SU-DHL-6 (cell line): ENCODE results near the gene LTC4S.
"Not testable (repeated sequence)": the region's sequence is repeated elsewhere in the genome, so short reads cannot be mapped to it uniquely, and the experiment has no call there.

Experiments used
- H2AFZ ChIP-seq: fragments of 200-600 bp; sonication (generic); 2 replicates; pipeline ENCODE4 v1.6.1; 2014; ENCODE audit warnings: low read depth, mild to moderate bottlenecking, moderate library complexity, mixed read lengths, antibody characterized with exemption, low read length; ENCODE audit not compliant: severe bottlenecking
- H3F3A ChIP-seq: fragments of 200-600 bp; shearing (Covaris generic); 2 replicates; pipeline ENCODE4 v1.6.0; 2016; ENCODE audit warnings: antibody characterized with exemption, mild to moderate bottlenecking; ENCODE audit not compliant: insufficient read depth
- H3K27ac ChIP-seq: fragments of 200-600 bp; sonication (generic); 2 replicates; pipeline ENCODE4 v1.5.1; 2016; ENCODE audit warnings: low read depth, mild to moderate bottlenecking, low read length, moderate library complexity, mixed read lengths
- H3K27me3 ChIP-seq: fragments of 200-600 bp; sonication (generic), shearing (Covaris generic); 2 replicates; pipeline ENCODE4 v1.6.0; 2014; ENCODE audit warnings: mild to moderate bottlenecking, low read length
- H3K36me3 ChIP-seq: fragments of 200-600 bp; sonication (generic); 2 replicates; pipeline ENCODE4 v1.6.1; 2014; ENCODE audit warnings: mild to moderate bottlenecking, low read length, mixed read lengths
- H3K4me2 ChIP-seq: fragments of 300-600, 200-600 bp; shearing (Covaris generic), sonication (generic); 2 replicates; pipeline ENCODE4 v1.6.0; 2014; ENCODE audit warnings: low read length, low read depth, mild to moderate bottlenecking; ENCODE audit not compliant: poor library complexity, severe bottlenecking
- H3K4me3 ChIP-seq: fragments of 200-600 bp; sonication (generic); 2 replicates; pipeline ENCODE4 v1.5.1; 2014; ENCODE audit warnings: antibody characterized with exemption, low read length, mild to moderate bottlenecking, mixed read lengths; ENCODE audit not compliant: insufficient read depth, poor library complexity, severe bottlenecking
- H3K79me2 ChIP-seq: fragments of 200-600 bp; sonication (generic); 2 replicates; pipeline ENCODE4 v1.6.1; 2014; ENCODE audit warnings: mild to moderate bottlenecking, low read length, moderate library complexity; ENCODE audit not compliant: insufficient read depth
- H3K9ac ChIP-seq: fragments of 200-600 bp; sonication (generic); 2 replicates; pipeline ENCODE4 v1.7.0; 2014; ENCODE audit warnings: mild to moderate bottlenecking, low read length
- H3K9me2 ChIP-seq: fragments of 200-600 bp; sonication (generic); replicated peaks from 2 replicates; pipeline ENCODE4 v1.6.1; 2014; ENCODE audit warnings: low read length; ENCODE audit not compliant: insufficient read depth
- H3K9me3 ChIP-seq: fragments of 200-600 bp; sonication (generic); 2 replicates; pipeline ENCODE4 v1.6.1; 2014; ENCODE audit warnings: low read length, mixed read lengths; ENCODE audit not compliant: insufficient read depth
- H4K20me1 ChIP-seq: fragments of 200-600 bp; sonication (generic); 2 replicates; pipeline ENCODE4 v1.6.1; 2014; ENCODE audit warnings: low read depth, mild to moderate bottlenecking, antibody characterized with exemption, low read length, moderate library complexity, mixed read lengths
- EZH2phosphoT487 ChIP-seq: fragments of 200-600 bp; sonication (generic), shearing (Covaris generic); conservative IDR thresholded peaks from 2 replicates; pipeline ENCODE4 v1.6.1; 2018; ENCODE audit warnings: mild to moderate bottlenecking, antibody characterized with exemption, low read length, moderate library complexity, mixed read lengths
- TF ChIP-seq, protein P1 (sequence below): fragments of 200-600 bp; sonication (generic); IDR thresholded peaks from one replicate; pipeline ENCODE4 v1.5.1; 2017; ENCODE audit warnings: antibody characterized with exemption, mild to moderate bottlenecking, low read length, moderate library complexity; ENCODE audit not compliant: insufficient read depth, poor library complexity, severe bottlenecking

Gene LTC4S

DNA sequence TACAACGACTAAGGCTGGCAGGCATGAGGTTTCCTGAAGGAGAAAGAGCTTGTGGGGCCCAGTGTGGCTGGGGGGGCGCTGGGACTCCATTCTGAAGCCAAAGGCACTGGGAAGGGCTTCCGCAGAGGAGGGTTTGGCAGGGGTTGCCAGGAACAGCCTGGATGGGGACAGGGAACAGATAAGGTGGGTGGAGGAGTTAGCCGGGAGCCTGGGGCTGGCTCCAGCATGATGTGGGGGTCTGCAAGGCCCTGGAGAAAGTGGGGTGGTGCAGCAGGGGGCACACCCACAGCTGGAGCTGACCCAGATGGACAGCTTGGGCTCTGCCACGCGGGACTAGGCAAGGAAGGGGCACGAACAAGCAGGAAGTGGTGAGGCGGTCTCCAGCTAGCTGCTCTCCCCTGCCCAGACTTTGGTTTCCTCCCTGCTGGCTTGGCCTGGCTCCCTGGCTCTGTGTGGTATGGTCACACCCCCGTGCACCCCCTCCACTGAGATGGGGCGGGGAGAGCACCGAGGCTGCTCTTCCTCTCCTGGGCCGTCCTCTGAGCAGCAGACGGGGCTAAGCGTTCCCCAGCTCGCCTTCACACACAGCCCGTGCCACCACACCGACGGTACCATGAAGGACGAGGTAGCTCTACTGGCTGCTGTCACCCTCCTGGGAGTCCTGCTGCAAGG, at the start of gene LTC4S:
Gene LTC4S (plus strand): TSS at position 519 of the 672 bp plus-strand sequence. CDS start 95 bp downstream, at position 614.
- H3K4me2 ChIP-seq, result no peak within 1 kb of the TSS
- H4K20me1 ChIP-seq, result no peaks in the 10 kb centered on the region
- H3K9me2 ChIP-seq, result no peaks in the 10 kb centered on the region
- TF ChIP-seq, protein P1, sequence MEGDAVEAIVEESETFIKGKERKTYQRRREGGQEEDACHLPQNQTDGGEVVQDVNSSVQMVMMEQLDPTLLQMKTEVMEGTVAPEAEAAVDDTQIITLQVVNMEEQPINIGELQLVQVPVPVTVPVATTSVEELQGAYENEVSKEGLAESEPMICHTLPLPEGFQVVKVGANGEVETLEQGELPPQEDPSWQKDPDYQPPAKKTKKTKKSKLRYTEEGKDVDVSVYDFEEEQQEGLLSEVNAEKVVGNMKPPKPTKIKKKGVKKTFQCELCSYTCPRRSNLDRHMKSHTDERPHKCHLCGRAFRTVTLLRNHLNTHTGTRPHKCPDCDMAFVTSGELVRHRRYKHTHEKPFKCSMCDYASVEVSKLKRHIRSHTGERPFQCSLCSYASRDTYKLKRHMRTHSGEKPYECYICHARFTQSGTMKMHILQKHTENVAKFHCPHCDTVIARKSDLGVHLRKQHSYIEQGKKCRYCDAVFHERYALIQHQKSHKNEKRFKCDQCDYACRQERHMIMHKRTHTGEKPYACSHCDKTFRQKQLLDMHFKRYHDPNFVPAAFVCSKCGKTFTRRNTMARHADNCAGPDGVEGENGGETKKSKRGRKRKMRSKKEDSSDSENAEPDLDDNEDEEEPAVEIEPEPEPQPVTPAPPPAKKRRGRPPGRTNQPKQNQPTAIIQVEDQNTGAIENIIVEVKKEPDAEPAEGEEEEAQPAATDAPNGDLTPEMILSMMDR, result no peak
- TF ChIP-seq EZH2phosphoT487, result no peak
- no peak within 1 kb of the TSS for H3K9ac ChIP-seq
- H3K79me2 ChIP-seq, result no peaks in the 10 kb centered on the region
- H3K27ac ChIP-seq, result no peak within 1 kb of the TSS
- no peak within 1 kb of the TSS for H2AFZ ChIP-seq
- no peaks in the 10 kb centered on the region for H3K9me3 ChIP-seq
- H3F3A ChIP-seq, result no peaks in the 10 kb centered on the region
- H3K36me3 ChIP-seq, result no peaks in the 10 kb centered on the region
- no peaks in the 10 kb centered on the region for H3K27me3 ChIP-seq
- H3K4me3 ChIP-seq, result no peak within 1 kb of the TSS

- not testable (repeated sequence) for H3K27me3 ChIP-seq, H3K4me3 ChIP-seq, H3K9me2 ChIP-seq, H3K9ac ChIP-seq, H2AFZ ChIP-seq, H3K4me2 ChIP-seq, H3K9me3 ChIP-seq, H3K27ac ChIP-seq, H3K36me3 ChIP-seq, H3F3A ChIP-seq, H4K20me1 ChIP-seq
- peaks cover 88% of the 10 kb centered on the region for H3K79me2 ChIP-seq
Measured at GRCh38 chr5:179744106-179744505, 49.7 kb upstream of the LTC4S start.

DNA sequence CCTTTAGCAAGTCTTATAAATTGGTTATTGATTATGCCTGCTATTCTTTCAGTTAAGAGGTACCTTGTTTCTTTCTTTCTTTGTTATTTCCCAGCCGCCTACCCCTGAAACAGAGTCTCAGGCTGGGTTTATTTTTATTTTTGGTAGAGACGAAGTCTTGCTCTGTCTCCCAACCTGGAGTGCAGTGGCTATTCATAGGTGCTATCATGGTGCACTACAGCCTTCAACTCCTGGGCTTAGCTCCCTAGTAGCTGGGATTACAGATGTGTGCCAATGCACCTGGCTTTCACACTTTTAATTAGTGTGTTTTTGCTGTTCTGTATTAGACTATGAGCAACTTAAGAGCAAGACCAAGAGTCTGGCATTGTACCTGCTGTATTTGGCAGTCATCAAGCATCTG, 46.9 kb upstream of the LTC4S start:
- H3K4me2 ChIP-seq, result no peak overlapping the region
- H3K9ac ChIP-seq, result no peak overlapping the region
- H3K9me3 ChIP-seq, result no peaks in the 10 kb centered on the region
- peaks cover 88% of the 10 kb centered on the region for H3K79me2 ChIP-seq
- no peaks in the 10 kb centered on the region; the same call in 1 of the 2 replicates for H3K36me3 ChIP-seq
- no peak overlapping the region for H3K27ac ChIP-seq
- H4K20me1 ChIP-seq, result no peaks in the 10 kb centered on the region; the same call in 1 of the 2 replicates
- H2AFZ ChIP-seq, result no peak overlapping the region
- no peaks in the 10 kb centered on the region for H3F3A ChIP-seq
- no peaks in the 10 kb centered on the region for H3K9me2 ChIP-seq
- H3K27me3 ChIP-seq, result no peaks in the 10 kb centered on the region
- H3K4me3 ChIP-seq, result no peak overlapping the region
- no peak for TF ChIP-seq EZH2phosphoT487
- TF ChIP-seq, protein P1, result no peak

GRCh38 chr5:179747811-179748210, 46.0 kb upstream of the LTC4S start:
- Histone ChIP-seq H3K4me3 (no peak overlapping the region), H3K9me3 (no peaks in the 10 kb centered on the region), H3K9me2 (no peaks in the 10 kb centered on the region), H3K4me2 (no peak overlapping the region), H3F3A (no peaks in the 10 kb centered on the region), H3K27me3 (no peaks in the 10 kb centered on the region), H3K27ac (no peak overlapping the region), H3K9ac (no peak overlapping the region), H3K36me3 (no peaks in the 10 kb centered on the region; the same call in 1 of the 2 replicates), H4K20me1 (no peaks in the 10 kb centered on the region; the same call in 1 of the 2 replicates), H2AFZ (no peak overlapping the region), H3K79me2 (peaks cover 81% of the 10 kb centered on the region)
- TF ChIP-seq, protein P1, result no peak
- no peak for TF ChIP-seq EZH2phosphoT487
